Stomach (tissue), 4 donors: ENCODE measurements around the gene PRX.

Experiments used
- CTCF ChIP-seq, 7 experiments: fragments of 450-650 bp in 4 of 7; fragments of 200-600 bp in 3 of 7; sonication (generic) in 3 of 7; IDR thresholded peaks; one replicate each; pipeline ENCODE4 v1.5.1; 2016 to 2019; ENCODE audit warnings: antibody characterized with exemption in 7 of 7, control low read depth in 2 of 7, mild to moderate bottlenecking in 1 of 7
- EP300 ChIP-seq: sonication (generic); formaldehyde crosslinking; IDR thresholded peaks from one replicate; pipeline ENCODE4 v1.6.1; 2017; ENCODE audit warnings: antibody characterized with exemption
- POLR2A ChIP-seq, 4 donors: fragments of 450-650 bp; IDR thresholded peaks; one replicate each; pipeline ENCODE4 v1.6.1; 2016; ENCODE audit warnings: antibody characterized with exemption in 4 of 4, control low read depth in 2 of 4, mild to moderate bottlenecking in 1 of 4, moderate library complexity in 1 of 4
- POLR2AphosphoS5 ChIP-seq, 3 donors: sonication (generic); formaldehyde crosslinking; IDR thresholded peaks; one replicate each; pipeline ENCODE4 v1.6.1; 2016; ENCODE audit warnings: antibody characterized with exemption in 3 of 3

GRCh38 chr19:40360708-40361241 is 52.4 kb downstream of the PRX start:
- TF ChIP-seq POLR2AphosphoS5 (IDR thresholded peaks at IDR 0.05) (no peak), CTCF (IDR thresholded peaks at IDR 0.05) (no peak), POLR2A (IDR thresholded peaks at IDR 0.05) (no peak), EP300 (no peak)
